GM19238 (cell line): ENCODE data around the gene CNTN3.

ENCODE experiments used
- DNase-seq: peaks from one replicate; pipeline ENCODE4 v3.0.0; 2011; ENCODE audit warnings: low spot score; ENCODE audit not compliant: insufficient read length

The CNTN3 gene

GRCh38 chr3:74611206-74611605, 3.3 kb downstream of the CNTN3 start:
- no peak for DNase-seq

- DNase-seq, result no peak
Measured at GRCh38 chr3:74607803-74608202, 6.7 kb downstream of the CNTN3 start.

- no peak for DNase-seq
Measured at GRCh38 chr3:74606996-74607395, 7.5 kb downstream of the CNTN3 start.

- no peak for DNase-seq
Measured at GRCh38 chr3:74605437-74605836, 9.0 kb downstream of the CNTN3 start.

- DNase-seq, result no peak
Measured at GRCh38 chr3:74603292-74603691, 11.2 kb downstream of the CNTN3 start.

- DNase-seq, result no peak
Measured at GRCh38 chr3:74602471-74602870, 12.0 kb downstream of the CNTN3 start.

- DNase-seq, result no peak
Measured at GRCh38 chr3:74601793-74602192, 12.7 kb downstream of the CNTN3 start.

GRCh38 chr3:74599564-74599963, 14.9 kb downstream of the CNTN3 start:
- no peak for DNase-seq

GRCh38 chr3:74593152-74593551, 21.3 kb downstream of the CNTN3 start:
- DNase-seq, result no peak

GRCh38 chr3:74592359-74592758, 22.1 kb downstream of the CNTN3 start:
- DNase-seq, result no peak

GRCh38 chr3:74591946-74592345, 22.5 kb downstream of the CNTN3 start:
- no peak for DNase-seq

- no peak for DNase-seq
Measured at GRCh38 chr3:74591342-74591741, 23.1 kb downstream of the CNTN3 start.

GRCh38 chr3:74590620-74591262, 23.7 kb downstream of the CNTN3 start:
- DNase-seq, result no peak

- no peak for DNase-seq
Measured at GRCh38 chr3:74584782-74585181, 29.7 kb downstream of the CNTN3 start.

GRCh38 chr3:74582982-74583381, 31.5 kb downstream of the CNTN3 start:
- DNase-seq, result no peak

GRCh38 chr3:74575857-74576256, 38.6 kb downstream of the CNTN3 start:
- DNase-seq, result no peak

- DNase-seq, result no peak
Measured at GRCh38 chr3:74571118-74571517, 43.3 kb downstream of the CNTN3 start.
